ENCODE results near the gene FTSJ3.
"Not testable (repeated sequence)": the region's sequence is repeated elsewhere in the genome, so short reads cannot be mapped to it uniquely, and the experiment has no call there.

- TF ChIP-seq ESRRG (CRISPR knock-in tag; IDR thresholded peaks at IDR 0.05); ZC3H10 (CRISPR knock-in tag; IDR thresholded peaks at IDR 0.05); ZFP30 (CRISPR knock-in tag; IDR thresholded peaks at IDR 0.05); PATZ1 (CRISPR knock-in tag; IDR thresholded peaks at IDR 0.05; ENCODE audit: borderline replicate concordance); GLIS3 (CRISPR knock-in tag; IDR thresholded peaks at IDR 0.05): not testable (repeated sequence)
- TF ChIP-seq, protein P1, sequence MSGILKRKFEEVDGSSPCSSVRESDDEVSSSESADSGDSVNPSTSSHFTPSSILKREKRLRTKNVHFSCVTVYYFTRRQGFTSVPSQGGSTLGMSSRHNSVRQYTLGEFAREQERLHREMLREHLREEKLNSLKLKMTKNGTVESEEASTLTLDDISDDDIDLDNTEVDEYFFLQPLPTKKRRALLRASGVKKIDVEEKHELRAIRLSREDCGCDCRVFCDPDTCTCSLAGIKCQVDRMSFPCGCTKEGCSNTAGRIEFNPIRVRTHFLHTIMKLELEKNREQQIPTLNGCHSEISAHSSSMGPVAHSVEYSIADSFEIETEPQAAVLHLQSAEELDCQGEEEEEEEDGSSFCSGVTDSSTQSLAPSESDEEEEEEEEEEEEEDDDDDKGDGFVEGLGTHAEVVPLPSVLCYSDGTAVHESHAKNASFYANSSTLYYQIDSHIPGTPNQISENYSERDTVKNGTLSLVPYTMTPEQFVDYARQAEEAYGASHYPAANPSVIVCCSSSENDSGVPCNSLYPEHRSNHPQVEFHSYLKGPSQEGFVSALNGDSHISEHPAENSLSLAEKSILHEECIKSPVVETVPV (CRISPR knock-in tag; IDR thresholded peaks at IDR 0.05), result not testable (repeated sequence)
Measured at GRCh38 chr17:63874693-63875092, 47.2 kb upstream of the FTSJ3 start.

Measured in SK-N-SH treated with all-trans-retinoic acid at 6 μM for 48 hours (cell line).